ENCODE measurements around the gene TRPM5. TPM values are rescaled to one million over a fixed set of nuclear protein-coding genes. Genes with fewer than 3 reads are reported as not detected.

TRPM5 gene
- total RNA-seq, 4 donors from 2014 or later = 1.4 to 7.5 (median 4.3) TPM

DNA sequence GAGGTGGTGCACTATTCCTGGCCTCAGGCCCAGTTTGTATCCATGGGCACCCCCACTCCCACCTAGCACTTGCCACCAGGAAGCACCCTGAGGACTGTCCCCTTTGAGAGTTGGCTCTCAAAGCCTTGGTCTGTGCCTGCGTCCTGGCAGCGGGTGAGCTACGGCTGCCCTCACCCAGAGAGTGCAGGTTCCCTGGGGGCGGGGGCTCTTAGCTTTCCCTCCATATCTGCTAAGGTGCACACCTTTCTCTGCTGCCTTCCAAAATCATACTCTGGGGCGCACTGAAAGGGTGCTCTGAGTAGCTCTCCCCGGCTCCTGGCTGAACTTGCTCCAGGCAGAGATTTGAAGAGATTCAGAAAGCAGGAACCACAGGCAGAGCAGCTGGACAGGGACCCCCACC is 7.6 kb upstream of the TRPM5 start:
- WGBS, 2 donors (ENCODE audit: low coverage in 1 of 2) = 80% methylated on average over 6 of the region's 6 CpGs; no CpG with 5 or more reads in 1 of the 2 donors
- H3K9me3 ChIP-seq = no peaks in the 10 kb centered on the region
- no peak overlapping the region for H3K27ac ChIP-seq
- in situ Hi-C loops (cut with MboI; ENCODE audit: low pct_ligation_motif_present in 1 of 4, low pct_unique_long_range_greater_than_20kb in 1 of 4, low sequenced_read_pairs in 3 of 4) (no loop called here), intact Hi-C loops (cut with DNase I; ENCODE audit: low total_unique reads) (no loop called here)
- no peak for DNase-seq
- no peak overlapping the region for H3K4me3 ChIP-seq
- TF ChIP-seq POLR2AphosphoS5 (IDR thresholded peaks at IDR 0.05) = no peak
- no peak for TF ChIP-seq EP300 (IDR thresholded peaks at IDR 0.05; ENCODE audit: low read depth)
- TF ChIP-seq, protein P1, sequence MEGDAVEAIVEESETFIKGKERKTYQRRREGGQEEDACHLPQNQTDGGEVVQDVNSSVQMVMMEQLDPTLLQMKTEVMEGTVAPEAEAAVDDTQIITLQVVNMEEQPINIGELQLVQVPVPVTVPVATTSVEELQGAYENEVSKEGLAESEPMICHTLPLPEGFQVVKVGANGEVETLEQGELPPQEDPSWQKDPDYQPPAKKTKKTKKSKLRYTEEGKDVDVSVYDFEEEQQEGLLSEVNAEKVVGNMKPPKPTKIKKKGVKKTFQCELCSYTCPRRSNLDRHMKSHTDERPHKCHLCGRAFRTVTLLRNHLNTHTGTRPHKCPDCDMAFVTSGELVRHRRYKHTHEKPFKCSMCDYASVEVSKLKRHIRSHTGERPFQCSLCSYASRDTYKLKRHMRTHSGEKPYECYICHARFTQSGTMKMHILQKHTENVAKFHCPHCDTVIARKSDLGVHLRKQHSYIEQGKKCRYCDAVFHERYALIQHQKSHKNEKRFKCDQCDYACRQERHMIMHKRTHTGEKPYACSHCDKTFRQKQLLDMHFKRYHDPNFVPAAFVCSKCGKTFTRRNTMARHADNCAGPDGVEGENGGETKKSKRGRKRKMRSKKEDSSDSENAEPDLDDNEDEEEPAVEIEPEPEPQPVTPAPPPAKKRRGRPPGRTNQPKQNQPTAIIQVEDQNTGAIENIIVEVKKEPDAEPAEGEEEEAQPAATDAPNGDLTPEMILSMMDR (IDR thresholded peaks at IDR 0.05) = no peak
- no peak for TF ChIP-seq POLR2A (IDR thresholded peaks at IDR 0.05)
- H3K27me3 ChIP-seq = no peaks in the 10 kb centered on the region
- H3K4me1 ChIP-seq = peaks cover 3 to 11% (median 6%) of the 10 kb centered on the region in 4 donors
- no peaks in the 10 kb centered on the region for H3K36me3 ChIP-seq

DNA sequence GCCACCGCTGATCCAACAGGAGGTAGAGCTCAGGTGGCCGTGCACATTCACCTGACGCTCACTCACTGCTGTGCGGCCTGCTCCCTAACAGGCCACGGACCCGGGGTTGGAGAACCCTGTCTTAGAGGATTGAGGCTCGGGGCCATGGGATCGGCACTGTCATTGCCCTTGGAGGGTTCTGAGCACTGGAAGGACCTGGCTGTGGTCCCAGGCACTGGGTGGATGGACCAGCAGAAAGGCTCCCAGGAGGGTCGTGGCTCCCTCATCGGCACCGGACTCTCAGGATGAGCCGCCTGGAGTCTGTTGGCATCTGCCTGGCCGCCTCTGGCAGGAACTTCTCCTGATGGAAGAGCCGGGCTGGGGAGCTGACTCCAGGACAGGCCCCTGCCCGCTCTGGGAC is 7.0 kb upstream of the TRPM5 start:
- Histone ChIP-seq H3K27me3 (no peaks in the 10 kb centered on the region), H3K4me3 (no peak overlapping the region), H3K36me3 (no peaks in the 10 kb centered on the region), H3K27ac (no peak overlapping the region), H3K4me1 (peaks cover 3 to 16% (median 12%) of the 10 kb centered on the region in 4 donors), H3K9me3 (no peaks in the 10 kb centered on the region)
- in situ Hi-C loops (cut with MboI; ENCODE audit: low pct_ligation_motif_present in 1 of 4, low pct_unique_long_range_greater_than_20kb in 1 of 4, low sequenced_read_pairs in 3 of 4) = no loop called here
- WGBS, 2 donors (ENCODE audit: low coverage in 1 of 2) = 92% methylated on average over 13 of the region's 15 CpGs; no CpG with 5 or more reads in 1 of the 2 donors
- TF ChIP-seq POLR2AphosphoS5 (IDR thresholded peaks at IDR 0.05) (no peak), EP300 (IDR thresholded peaks at IDR 0.05; ENCODE audit: low read depth) (no peak), POLR2A (IDR thresholded peaks at IDR 0.05) (no peak)
- TF ChIP-seq, protein P1 (IDR thresholded peaks at IDR 0.05) = no peak
- DNase-seq = no peak
- intact Hi-C loops (cut with DNase I; ENCODE audit: low total_unique reads) = no loop called here

DNA sequence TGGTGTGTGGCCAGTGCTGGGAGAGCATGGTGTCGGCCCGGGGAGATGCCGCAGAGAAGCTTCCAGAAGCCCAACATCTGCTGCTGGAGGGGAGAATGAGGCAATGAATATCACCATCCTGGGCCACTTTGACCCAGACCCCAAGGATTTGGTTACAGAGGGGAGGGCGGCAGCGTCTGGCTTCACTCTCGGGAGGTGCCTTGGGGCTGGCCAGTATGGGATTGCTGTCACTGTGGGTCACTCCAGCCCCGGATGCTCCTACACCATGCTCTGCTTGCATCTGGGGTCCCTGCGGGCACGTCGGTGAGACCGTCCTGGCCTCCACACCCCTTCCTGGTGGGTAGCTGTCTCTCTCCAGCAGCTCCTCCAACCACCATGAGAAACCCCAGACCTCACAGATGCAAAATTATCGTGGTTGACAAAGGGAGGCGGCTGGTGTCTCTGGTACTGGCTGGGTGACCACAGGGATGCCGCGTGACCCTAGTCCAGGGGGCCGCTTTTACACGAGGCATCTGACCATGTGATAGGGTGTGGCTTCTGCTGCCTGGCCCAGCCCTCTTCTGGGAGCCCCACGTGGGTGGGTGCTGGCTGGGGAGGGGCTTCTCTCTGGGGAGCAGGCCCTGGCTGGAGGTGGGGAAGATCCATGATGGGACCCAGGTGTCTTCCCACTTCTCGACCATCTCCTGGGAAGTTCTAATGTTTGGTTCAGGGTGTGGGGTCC is 6.2 kb upstream of the TRPM5 start:
- no peak for TF ChIP-seq EP300 (IDR thresholded peaks at IDR 0.05; ENCODE audit: low read depth)
- no peak for TF ChIP-seq POLR2AphosphoS5 (IDR thresholded peaks at IDR 0.05)
- no peak for TF ChIP-seq POLR2A (IDR thresholded peaks at IDR 0.05)
- TF ChIP-seq, protein P1 (IDR thresholded peaks at IDR 0.05) = no peak
- WGBS, 2 donors (ENCODE audit: low coverage in 1 of 2) = 79 to 80% methylated on average over 3 to 17 of the region's 19 CpGs
- peaks cover 3 to 25% (median 20%) of the 10 kb centered on the region in 4 donors for H3K4me1 ChIP-seq
- H3K4me3 ChIP-seq = no peak overlapping the region
- in situ Hi-C loops (cut with MboI; ENCODE audit: low pct_ligation_motif_present in 1 of 4, low pct_unique_long_range_greater_than_20kb in 1 of 4, low sequenced_read_pairs in 3 of 4) (no loop called here), intact Hi-C loops (cut with DNase I; ENCODE audit: low total_unique reads) (no loop called here)
- no peak for DNase-seq
- H3K27ac ChIP-seq = no peak overlapping the region
- no peaks in the 10 kb centered on the region for H3K36me3 ChIP-seq
- H3K9me3 ChIP-seq = no peaks in the 10 kb centered on the region
- peaks cover 3% of the 10 kb centered on the region for H3K27me3 ChIP-seq

- no peak for DNase-seq
- in situ Hi-C loops (cut with MboI; ENCODE audit: low pct_ligation_motif_present in 1 of 4, low pct_unique_long_range_greater_than_20kb in 1 of 4, low sequenced_read_pairs in 3 of 4) (loop anchor here in 1 of 4 donors (25.0 kb wide), 1 partner anchor 438 kb away; the partner anchor contains the start of gene CDKN1C), intact Hi-C loops (cut with DNase I; ENCODE audit: low total_unique reads) (no loop called here)
- TF ChIP-seq, protein P1 (IDR thresholded peaks at IDR 0.05) = no peak
- TF ChIP-seq POLR2AphosphoS5 (IDR thresholded peaks at IDR 0.05) (no peak), POLR2A (IDR thresholded peaks at IDR 0.05) (no peak), EP300 (IDR thresholded peaks at IDR 0.05; ENCODE audit: low read depth) (no peak)
- Histone ChIP-seq H3K27ac (no peak overlapping the region), H3K9me3 (no peaks in the 10 kb centered on the region), H3K36me3 (no peaks in the 10 kb centered on the region), H3K27me3 (peaks cover 6% of the 10 kb centered on the region), H3K4me3 (no peak overlapping the region), H3K4me1 (peaks cover 3 to 28% (median 22%) of the 10 kb centered on the region in 4 donors)
- WGBS, 2 donors (ENCODE audit: low coverage in 1 of 2) = 57 to 87% methylated on average over 1 to 23 of the region's 26 CpGs
These were observed 5.4 kb upstream of the TRPM5 start for GRCh38 chr11:2449548-2450320.

All from transverse colon (tissue), 4 donors.